ENCODE measurements around the gene AMH.

The AMH gene

GRCh38 chr19:2288818-2289713 lies 39.9 kb downstream of the AMH start:
- no peak for DNase-seq

GRCh38 chr19:2289714-2290435 lies 40.8 kb downstream of the AMH start:
- peak; percentile 62 to 78 for DNase-seq

- DNase-seq = no peak
Observed at GRCh38 chr19:2290441-2291184, 41.5 kb downstream of the AMH start.

GRCh38 chr19:2291185-2291751 lies 42.1 kb downstream of the AMH start:
- no peak for DNase-seq

- DNase-seq = no peak
Observed at GRCh38 chr19:2294687-2295335, 45.7 kb downstream of the AMH start.

GRCh38 chr19:2296141-2296540 lies 47.0 kb downstream of the AMH start:
- no peak for DNase-seq

GRCh38 chr19:2300533-2300932 lies 51.4 kb downstream of the AMH start:
- no peak for DNase-seq
